Measurements from ENCODE around the gene TMOD1.

Gene TMOD1

GRCh38 chr9:97518909-97519307 lies 17.4 kb downstream of the TMOD1 start:
- no peak for DNase-seq

- no peak for DNase-seq
Measured at GRCh38 chr9:97519441-97519970, 18.0 kb downstream of the TMOD1 start.

DNA sequence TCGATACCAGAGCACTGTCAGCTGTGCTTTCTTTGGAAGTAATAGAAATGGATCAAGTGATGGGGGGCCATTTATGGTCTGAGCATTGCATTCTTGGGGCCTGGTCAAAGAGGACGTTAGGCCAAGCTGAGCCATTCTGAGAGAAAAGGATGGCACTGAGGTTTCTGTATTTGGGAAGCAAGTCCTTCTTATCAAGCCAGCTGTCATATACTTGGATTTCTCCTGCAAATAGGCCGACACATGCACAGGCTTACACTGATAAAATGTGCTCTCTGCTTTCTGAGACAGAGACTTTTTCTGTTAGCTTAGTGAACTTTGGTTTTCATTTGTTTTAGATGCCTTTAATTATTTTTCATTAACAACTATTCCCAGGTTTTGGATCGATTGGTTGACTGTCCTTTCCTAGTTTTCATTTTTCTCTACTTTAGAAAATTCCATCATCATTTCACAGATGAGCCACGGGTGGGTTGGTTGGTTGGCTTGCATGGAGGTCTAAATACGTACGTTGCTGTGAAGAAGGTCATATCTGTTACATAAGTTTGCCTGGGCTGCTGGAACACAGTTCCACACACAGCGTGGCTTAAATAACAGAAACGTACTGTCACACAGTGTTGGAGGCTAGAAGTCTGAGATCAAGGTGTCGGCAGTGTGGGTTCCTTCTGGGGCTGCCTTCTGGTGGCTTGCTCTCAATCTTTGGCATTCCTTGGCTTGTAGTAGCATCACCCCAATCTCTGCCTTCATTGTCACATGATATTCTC lies 20.3 kb downstream of the TMOD1 start:
- DNase-seq: no peak

DNA sequence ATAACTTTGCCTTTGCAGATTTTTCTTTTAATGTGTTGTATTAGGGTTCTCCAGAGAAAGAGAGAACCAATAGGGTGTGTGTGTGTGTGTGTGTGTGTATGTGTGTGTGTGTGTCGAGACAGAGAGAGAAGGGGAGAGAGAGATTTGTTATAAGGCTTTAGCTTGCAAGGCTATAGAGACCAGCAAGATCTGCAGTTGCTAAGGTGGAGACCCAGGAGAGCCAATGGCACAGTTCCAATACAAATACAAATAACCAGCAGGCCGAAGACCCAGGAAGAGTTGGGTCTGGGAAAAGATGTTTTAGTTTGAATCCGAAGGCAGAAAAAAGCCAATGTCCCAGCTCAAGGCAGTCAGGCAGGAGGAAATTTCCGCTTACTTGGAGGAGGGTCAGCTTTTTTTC lies 23.0 kb downstream of the TMOD1 start:
- DNase-seq: no peak

- no peak for DNase-seq
Measured at GRCh38 chr9:97525451-97525850, 24.0 kb downstream of the TMOD1 start.

DNA sequence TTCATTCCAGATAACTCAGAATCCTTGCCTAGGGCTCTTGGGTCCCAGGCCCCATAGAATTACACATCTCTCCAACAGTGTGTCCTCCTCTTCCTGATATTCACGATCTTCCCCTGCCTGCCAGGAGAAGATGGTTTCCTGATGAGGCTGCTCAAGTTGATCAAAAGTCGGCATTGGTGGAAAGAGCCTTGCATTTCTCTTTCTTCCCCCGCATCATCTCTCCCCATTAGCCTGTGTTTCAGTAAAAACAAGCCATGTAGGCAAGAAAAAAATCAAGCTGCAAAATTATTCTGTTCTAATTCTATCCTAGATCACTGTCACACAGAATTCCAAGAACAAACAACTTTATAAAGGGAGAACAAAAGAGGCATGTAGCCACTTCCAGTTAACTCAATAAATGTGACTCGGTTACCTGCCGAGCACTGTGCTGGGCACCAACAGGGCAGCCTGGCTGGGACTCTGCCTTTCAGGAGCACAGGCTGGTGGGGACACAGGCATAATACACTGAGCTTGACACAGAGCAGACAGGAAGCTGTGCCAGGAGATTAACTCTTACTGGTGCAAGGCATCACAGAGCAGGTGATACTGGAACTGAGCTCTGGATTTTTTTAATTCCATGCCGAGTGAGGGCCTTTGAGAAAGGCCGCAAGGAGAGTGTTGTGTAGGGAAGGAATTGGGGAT lies 25.6 kb downstream of the TMOD1 start:
- no peak for DNase-seq

DNA sequence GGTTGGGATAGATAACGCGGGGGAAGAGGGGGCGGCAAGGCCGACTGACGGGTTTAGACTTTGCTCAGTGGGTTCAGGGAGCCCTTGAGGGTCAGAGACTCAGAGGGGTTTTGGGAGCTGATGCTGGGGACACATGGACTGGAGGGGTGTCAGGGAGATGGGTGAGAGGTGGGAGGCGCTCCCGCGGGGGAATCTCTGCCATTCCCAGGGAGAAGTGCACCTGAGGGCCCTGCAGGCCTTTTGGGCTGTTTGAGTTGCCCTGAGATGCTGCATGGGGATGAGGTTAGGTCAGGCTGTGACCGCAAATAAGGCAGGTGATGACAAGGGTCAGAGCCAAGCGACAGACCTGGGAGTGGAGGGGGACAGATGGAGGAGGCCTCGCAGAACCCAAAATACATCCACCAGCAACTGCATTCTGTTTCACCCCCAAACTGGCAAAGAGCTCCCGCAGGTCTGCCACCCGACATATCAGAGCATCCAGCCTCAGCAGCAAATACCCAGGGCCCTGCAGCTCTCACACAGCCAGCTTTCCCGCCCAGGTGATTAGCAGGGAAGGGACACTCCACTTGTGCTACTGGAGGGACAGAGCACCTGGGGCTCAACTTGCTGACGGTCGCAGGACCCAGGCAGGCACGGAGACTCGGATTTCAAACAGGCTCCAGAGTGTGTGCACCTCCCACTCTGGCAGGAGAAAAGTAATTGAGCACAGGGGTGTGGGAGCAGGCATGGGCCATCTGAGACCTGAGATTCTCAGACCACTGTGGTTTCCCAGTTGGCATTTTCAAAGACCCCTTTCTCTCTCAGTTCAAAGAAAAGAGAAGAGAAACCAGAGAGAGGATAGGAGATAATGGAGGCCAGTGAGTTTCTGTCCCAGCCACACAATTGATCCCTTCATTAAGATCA lies 26.4 kb downstream of the TMOD1 start:
- DNase-seq: no peak

- DNase-seq: no peak
Measured at GRCh38 chr9:97528529-97529230, 27.2 kb downstream of the TMOD1 start.

GRCh38 chr9:97529363-97530076 lies 28.1 kb downstream of the TMOD1 start:
- no peak for DNase-seq

DNA sequence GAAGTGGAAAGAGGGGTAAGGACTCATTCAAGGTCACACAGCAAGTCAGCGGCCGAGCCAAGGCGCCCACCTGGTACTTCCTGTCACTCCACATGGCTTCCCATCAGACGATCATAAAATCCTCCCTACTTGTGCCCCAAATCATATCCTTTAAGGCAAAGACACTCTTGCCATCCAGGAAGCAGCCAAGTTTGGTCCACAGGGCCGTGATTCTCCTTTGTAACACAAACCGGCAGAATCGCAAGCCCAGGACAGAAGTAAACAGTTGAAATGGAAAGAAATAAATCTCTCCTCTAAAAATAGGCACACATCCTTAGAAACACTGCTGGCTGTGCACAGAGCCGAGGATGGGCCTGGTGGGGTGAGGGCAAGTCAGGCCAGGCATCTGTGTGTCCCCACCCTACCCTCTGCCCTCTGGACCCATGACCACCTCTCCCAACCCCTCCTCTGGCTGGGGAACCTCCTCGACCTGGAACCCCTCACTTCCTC lies 30.5 kb downstream of the TMOD1 start:
- no peak for DNase-seq

- DNase-seq: no peak
Measured at GRCh38 chr9:97534185-97534584, 32.7 kb downstream of the TMOD1 start.

GRCh38 chr9:97534961-97535594 lies 33.6 kb downstream of the TMOD1 start:
- DNase-seq: no peak

GRCh38 chr9:97535771-97536170 lies 34.3 kb downstream of the TMOD1 start:
- no peak for DNase-seq

- DNase-seq: no peak
Measured at GRCh38 chr9:97536480-97536879, 35.0 kb downstream of the TMOD1 start.

DNA sequence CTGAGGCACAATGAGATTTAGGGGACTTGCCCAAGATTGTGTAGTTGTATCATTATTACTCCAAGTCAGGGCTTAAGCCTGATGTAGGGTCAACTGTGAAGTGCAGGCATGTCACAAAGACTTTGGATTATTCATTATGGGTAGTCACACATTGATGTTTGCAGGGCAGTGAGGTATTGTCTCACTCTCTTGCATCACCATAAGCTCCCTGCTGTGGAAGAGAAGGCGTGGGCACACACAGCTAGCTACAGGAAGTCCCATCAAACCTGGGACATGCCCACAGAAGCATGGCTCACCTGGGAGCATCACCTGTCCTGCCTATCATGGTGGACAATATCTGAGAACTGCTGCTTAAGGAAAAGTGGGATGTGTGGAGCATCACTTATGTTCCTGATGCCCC lies 42.1 kb downstream of the TMOD1 start:
- DNase-seq: no peak

- DNase-seq: no peak
Measured at GRCh38 chr9:97545486-97545885, 44.0 kb downstream of the TMOD1 start.

DNA sequence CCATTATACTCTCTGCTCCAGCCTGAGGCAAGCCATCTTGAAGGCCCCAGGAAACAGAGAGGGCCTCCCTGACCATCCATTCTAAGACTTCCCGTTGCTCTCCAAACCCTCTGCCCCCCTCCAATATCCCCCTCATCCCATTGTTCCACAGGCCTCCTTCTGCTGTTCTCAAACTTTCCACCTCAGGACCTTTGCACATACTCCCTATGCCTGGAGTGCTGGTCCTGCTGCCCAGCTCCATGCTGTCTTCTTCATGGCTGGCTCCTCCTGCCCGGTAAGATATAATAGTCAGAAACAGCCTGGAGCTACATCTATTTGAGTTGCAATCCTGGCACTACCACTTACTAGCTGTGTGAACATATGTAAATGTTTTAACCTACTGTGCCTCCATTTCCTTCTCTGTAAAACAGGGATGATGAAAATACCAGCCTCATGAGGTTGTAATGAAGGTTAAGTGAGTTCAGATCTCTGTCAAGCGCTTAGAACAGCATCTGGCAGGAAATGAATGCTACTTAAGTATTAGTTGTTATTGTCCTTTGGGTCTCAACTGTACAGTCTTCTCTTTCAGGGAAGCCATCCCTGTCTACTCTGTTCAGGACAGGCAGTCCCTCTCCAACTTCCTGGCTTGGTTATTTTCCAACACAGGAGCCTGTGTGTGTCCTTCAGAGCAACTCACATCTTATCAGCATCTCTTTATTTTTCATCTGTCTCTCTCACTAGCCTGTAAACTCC lies 45.8 kb downstream of the TMOD1 start:
- no peak for DNase-seq

GRCh38 chr9:97548379-97548778 lies 46.9 kb downstream of the TMOD1 start:
- DNase-seq: no peak

DNA sequence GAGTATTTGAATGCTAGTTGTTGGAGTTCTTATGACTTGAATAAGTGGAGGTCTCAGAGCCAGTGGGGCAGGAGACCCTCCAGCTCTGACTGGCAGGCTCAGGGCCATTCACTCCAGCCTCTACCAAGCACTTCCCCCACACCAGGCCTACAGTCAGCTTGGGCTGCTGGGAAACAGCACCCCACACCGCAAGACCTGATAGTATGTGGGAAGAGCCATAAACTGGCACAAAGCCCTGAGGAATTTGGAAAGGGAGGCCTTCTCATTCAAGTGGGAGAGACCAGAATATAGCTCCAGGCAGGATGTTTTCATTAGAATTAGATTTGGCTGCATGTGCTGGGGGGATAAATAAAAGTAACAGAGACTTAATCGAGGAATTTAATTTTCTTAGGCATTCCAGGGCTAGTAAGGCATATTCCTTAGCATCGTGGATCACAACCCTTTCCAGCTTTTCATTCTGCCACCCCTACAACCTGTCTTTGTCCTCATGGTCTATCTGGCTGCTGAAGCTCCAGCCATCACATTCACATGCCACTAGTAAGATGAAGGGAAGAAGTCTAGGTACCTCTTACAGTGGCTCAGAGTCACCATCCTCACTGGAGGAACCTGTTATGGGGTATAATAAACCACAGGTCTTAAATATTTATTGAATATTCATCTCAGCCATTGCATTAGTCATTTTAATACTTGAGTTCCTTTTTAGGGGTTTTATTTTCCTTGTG lies 47.5 kb downstream of the TMOD1 start:
- no peak for DNase-seq

DNA sequence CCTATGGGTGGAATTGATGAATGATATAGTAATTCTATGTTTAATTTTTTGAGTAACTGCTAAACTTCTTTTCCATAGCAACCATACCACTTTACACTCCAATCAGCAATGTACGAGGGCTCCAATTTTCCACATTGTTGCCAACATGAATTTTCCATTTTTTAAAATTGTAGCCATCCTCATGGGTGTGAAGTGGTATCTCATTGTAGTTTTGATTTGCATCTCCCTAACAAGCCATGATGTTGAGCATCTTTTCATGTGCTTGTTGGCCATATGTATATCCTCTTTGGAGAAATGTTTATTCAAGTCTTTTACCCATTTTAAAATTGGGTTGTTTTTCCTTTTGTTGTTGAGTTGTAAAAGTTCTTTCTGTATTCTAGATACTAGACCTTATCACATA lies 48.9 kb downstream of the TMOD1 start:
- DNase-seq: no peak
